Natural killer cell (primary cell): Measurements from ENCODE around the gene HIVEP3. TPM values are rescaled to one million over a fixed set of nuclear protein-coding genes. Genes with fewer than 3 reads are reported as not detected.

ENCODE experiments used
- ATAC-seq, 3 donors: fragments of 150-1000 bp in 2 of 3; fragments of 200-7000 bp in 1 of 3; cut with Tn5 transposase; 1 replicate in 1 of 3; 2 replicates in 2 of 3; pipeline ENCODE4 v1.10.0; 2021; ENCODE audit warnings: mild to moderate bottlenecking in 2 of 3, moderate library complexity in 2 of 3
- DNase-seq, 2 donors: peaks; one replicate each; pipeline versions ENCODE4 v3.0.0 to v3.0.0-alpha.2; 2013 to 2021; ENCODE audit warnings: mixed read lengths in 1 of 2
- H3K27ac ChIP-seq: one replicate; pipeline ENCODE4 v1.5.1; 2013; ENCODE audit warnings: mild to moderate bottlenecking, low read length
- H3K27me3 ChIP-seq: one replicate; pipeline ENCODE4 v1.6.1; 2013; ENCODE audit warnings: low read length; ENCODE audit not compliant: control insufficient read depth, insufficient read depth
- H3K36me3 ChIP-seq: one replicate; pipeline ENCODE4 v1.6.1; 2013; ENCODE audit warnings: low read length; ENCODE audit not compliant: control insufficient read depth, insufficient read depth
- H3K4me1 ChIP-seq: one replicate; pipeline ENCODE4 v1.6.1; 2013; ENCODE audit warnings: low read length; ENCODE audit not compliant: control insufficient read depth, insufficient read depth
- H3K4me3 ChIP-seq: one replicate; pipeline ENCODE4 v1.5.1; 2013; ENCODE audit warnings: low read length
- H3K9me3 ChIP-seq: one replicate; pipeline ENCODE4 v1.6.1; 2013; ENCODE audit warnings: low read length; ENCODE audit not compliant: control insufficient read depth, insufficient read depth
- H3K27ac Mint-ChIP-seq, 2 donors: one replicate each; pipeline ENCODE4 v1.8.0; 2022; ENCODE audit warnings: mild to moderate bottlenecking in 2 of 2, mixed read lengths in 2 of 2, moderate library complexity in 1 of 2
- H3K27me3 Mint-ChIP-seq, 2 donors: one replicate each; pipeline ENCODE4 v1.8.0; 2022; ENCODE audit warnings: low read depth in 2 of 2, mixed read lengths in 2 of 2
- H3K36me3 Mint-ChIP-seq: one replicate; pipeline ENCODE4 v1.8.0; 2022; ENCODE audit warnings: mixed read lengths
- H3K4me1 Mint-ChIP-seq, 2 donors: one replicate each; pipeline ENCODE4 v1.8.0; 2022; ENCODE audit warnings: mixed read lengths in 2 of 2
- H3K4me3 Mint-ChIP-seq: one replicate; pipeline ENCODE4 v1.8.0; 2022; ENCODE audit warnings: mild to moderate bottlenecking, moderate library complexity, mixed read lengths
- H3K9me3 Mint-ChIP-seq, 2 donors: one replicate each; pipeline ENCODE4 v1.8.0; 2022; ENCODE audit warnings: mixed read lengths in 2 of 2
- WGBS: methylation state at CpG from one replicate; pipeline ENCODE4 v1.1.7; 2013; ENCODE audit warnings: missing lambda C conversion rate; ENCODE audit not compliant: insufficient coverage; 5-methylcytosine and 5-hydroxymethylcytosine counted together
- intact Hi-C: fragments of 100-400 bp; cut with micrococcal nuclease; formaldehyde crosslinking; loops from one replicate; pipeline ENCODE4 v1.14.2; 2022
- total RNA-seq, 4 donors: library from RNA; stranded (reverse); fragments of 120-200 nt in 1 of 4; gene quantifications; one replicate each; pipeline versions ENCODE4 v1.2.3 to v1.2.4, GENCODE V29; 2013 to 2022
- TF ChIP-seq, protein P1 (sequence below): fragments of 200-600 bp; IDR thresholded peaks from one replicate; pipeline ENCODE4 v1.8.0; 2022; ENCODE audit warnings: antibody characterized with exemption

The HIVEP3 gene
- total RNA-seq, 3 donors from 2014 or later (not counting 1 experiment from before 2014, with no cell fraction given): 26.2 to 35.2 (median 29.8) TPM

- peaks cover 7% of the 10 kb centered on the region for H3K36me3 Mint-ChIP-seq
- H3K4me3 Mint-ChIP-seq: no peak overlapping the region
- DNase-seq: no peak
- Histone ChIP-seq H3K27ac (no peak overlapping the region), H3K4me3 (no peak overlapping the region), H3K9me3 (no peaks in the 10 kb centered on the region), H3K36me3 (no peaks in the 10 kb centered on the region), H3K27me3 (no peaks in the 10 kb centered on the region), H3K4me1 (peaks cover 33% of the 10 kb centered on the region)
- TF ChIP-seq, protein P1, sequence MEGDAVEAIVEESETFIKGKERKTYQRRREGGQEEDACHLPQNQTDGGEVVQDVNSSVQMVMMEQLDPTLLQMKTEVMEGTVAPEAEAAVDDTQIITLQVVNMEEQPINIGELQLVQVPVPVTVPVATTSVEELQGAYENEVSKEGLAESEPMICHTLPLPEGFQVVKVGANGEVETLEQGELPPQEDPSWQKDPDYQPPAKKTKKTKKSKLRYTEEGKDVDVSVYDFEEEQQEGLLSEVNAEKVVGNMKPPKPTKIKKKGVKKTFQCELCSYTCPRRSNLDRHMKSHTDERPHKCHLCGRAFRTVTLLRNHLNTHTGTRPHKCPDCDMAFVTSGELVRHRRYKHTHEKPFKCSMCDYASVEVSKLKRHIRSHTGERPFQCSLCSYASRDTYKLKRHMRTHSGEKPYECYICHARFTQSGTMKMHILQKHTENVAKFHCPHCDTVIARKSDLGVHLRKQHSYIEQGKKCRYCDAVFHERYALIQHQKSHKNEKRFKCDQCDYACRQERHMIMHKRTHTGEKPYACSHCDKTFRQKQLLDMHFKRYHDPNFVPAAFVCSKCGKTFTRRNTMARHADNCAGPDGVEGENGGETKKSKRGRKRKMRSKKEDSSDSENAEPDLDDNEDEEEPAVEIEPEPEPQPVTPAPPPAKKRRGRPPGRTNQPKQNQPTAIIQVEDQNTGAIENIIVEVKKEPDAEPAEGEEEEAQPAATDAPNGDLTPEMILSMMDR: no peak
- intact Hi-C loops: no loop called here
- no peak for ATAC-seq
- H3K9me3 Mint-ChIP-seq: no peaks in the 10 kb centered on the region
- no peaks in the 10 kb centered on the region for H3K27me3 Mint-ChIP-seq
- WGBS: 93% methylated on average over 4 of the region's 4 CpGs
- peaks cover 60 to 71% of the 10 kb centered on the region in 2 donors for H3K4me1 Mint-ChIP-seq
- H3K27ac Mint-ChIP-seq: peak overlapping the region in 1 of 2 donors; percentile 14
Observed at GRCh38 chr1:41849211-41849759, 69.4 kb downstream of the HIVEP3 start.

- H3K36me3 Mint-ChIP-seq: peaks cover 7% of the 10 kb centered on the region
- Histone ChIP-seq H3K9me3 (no peaks in the 10 kb centered on the region), H3K4me1 (peaks cover 37% of the 10 kb centered on the region), H3K27ac (no peak overlapping the region), H3K36me3 (no peaks in the 10 kb centered on the region), H3K4me3 (no peak overlapping the region), H3K27me3 (no peaks in the 10 kb centered on the region)
- WGBS: 98% methylated on average over 7 of the region's 7 CpGs
- DNase-seq (no peak), ATAC-seq (no peak)
- no peak overlapping the region for H3K4me3 Mint-ChIP-seq
- intact Hi-C loops: no loop called here
- TF ChIP-seq, protein P1: no peak
- no peaks in the 10 kb centered on the region for H3K27me3 Mint-ChIP-seq
- no peak overlapping the region for H3K27ac Mint-ChIP-seq
- H3K4me1 Mint-ChIP-seq: peaks cover 58 to 75% of the 10 kb centered on the region in 2 donors
- H3K9me3 Mint-ChIP-seq: no peaks in the 10 kb centered on the region
Observed at GRCh38 chr1:41848216-41848952, 70.3 kb downstream of the HIVEP3 start.

DNA sequence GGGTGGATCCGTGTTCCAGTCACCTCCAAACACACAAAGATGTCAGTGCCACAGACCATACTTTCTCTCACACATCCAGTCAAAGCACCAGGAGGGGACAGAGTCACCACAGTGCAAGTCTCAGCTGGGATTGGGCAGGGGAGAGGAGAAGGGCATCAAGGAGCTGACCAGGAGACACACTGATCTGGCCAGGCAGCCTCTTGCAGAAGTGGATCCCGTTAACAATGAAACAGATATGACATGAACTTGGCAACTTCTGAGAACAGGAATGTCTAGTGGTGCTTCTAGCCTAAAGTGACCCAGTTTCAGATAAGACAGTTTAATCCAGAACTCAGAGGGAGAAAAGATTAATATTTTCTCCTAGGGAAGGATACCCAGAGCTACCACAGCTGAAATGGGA lies 71.0 kb downstream of the HIVEP3 start:
- no peaks in the 10 kb centered on the region for H3K9me3 ChIP-seq
- no peak for DNase-seq
- intact Hi-C loops: no loop called here
- no peak overlapping the region for H3K4me3 ChIP-seq
- no peaks in the 10 kb centered on the region for H3K27me3 ChIP-seq
- Mint-ChIP-seq H3K4me3 (no peak overlapping the region), H3K4me1 (peaks cover 51 to 69% of the 10 kb centered on the region in 2 donors), H3K27ac (no peak overlapping the region), H3K9me3 (no peaks in the 10 kb centered on the region), H3K36me3 (peaks cover 7% of the 10 kb centered on the region), H3K27me3 (no peaks in the 10 kb centered on the region)
- H3K27ac ChIP-seq: no peak overlapping the region
- TF ChIP-seq, protein P1: no peak
- no peaks in the 10 kb centered on the region for H3K36me3 ChIP-seq
- peaks cover 37% of the 10 kb centered on the region for H3K4me1 ChIP-seq
- 89% methylated on average over 2 of the region's 2 CpGs for WGBS
- no peak for ATAC-seq
